GM06990 (cell line): Measurements from ENCODE around the gene PKHD1.

Experiments used
- DNase-seq: peaks from one replicate; pipeline ENCODE4 v3.0.0-alpha.2; 2011; ENCODE audit not compliant: insufficient read length; ENCODE audit errors: extremely low read depth
- H3K27me3 ChIP-seq: replicated peaks from 2 replicates; pipeline ENCODE4 v1.6.0; 2011; ENCODE audit warnings: low read length; ENCODE audit not compliant: control insufficient read depth, insufficient read depth
- H3K36me3 ChIP-seq: 2 replicates; pipeline ENCODE4 v1.5.1; 2011; ENCODE audit warnings: low read length; ENCODE audit not compliant: control insufficient read depth, insufficient read depth
- H3K4me3 ChIP-seq: replicated peaks from 2 replicates; pipeline ENCODE4 v1.5.1; 2011; ENCODE audit warnings: low read depth, mild to moderate bottlenecking, control low read depth, low read length
- TF ChIP-seq, protein P1 (sequence below): IDR thresholded peaks from 2 replicates; pipeline ENCODE4 v1.5.1; 2011; ENCODE audit warnings: low read length, control low read depth, mild to moderate bottlenecking, inconsistent platforms; ENCODE audit not compliant: insufficient read depth, poor library complexity, severe bottlenecking

PKHD1 gene

GRCh38 chr6:52049252-52050050 lies 38.0 kb downstream of the PKHD1 start:
- TF ChIP-seq, protein P1, sequence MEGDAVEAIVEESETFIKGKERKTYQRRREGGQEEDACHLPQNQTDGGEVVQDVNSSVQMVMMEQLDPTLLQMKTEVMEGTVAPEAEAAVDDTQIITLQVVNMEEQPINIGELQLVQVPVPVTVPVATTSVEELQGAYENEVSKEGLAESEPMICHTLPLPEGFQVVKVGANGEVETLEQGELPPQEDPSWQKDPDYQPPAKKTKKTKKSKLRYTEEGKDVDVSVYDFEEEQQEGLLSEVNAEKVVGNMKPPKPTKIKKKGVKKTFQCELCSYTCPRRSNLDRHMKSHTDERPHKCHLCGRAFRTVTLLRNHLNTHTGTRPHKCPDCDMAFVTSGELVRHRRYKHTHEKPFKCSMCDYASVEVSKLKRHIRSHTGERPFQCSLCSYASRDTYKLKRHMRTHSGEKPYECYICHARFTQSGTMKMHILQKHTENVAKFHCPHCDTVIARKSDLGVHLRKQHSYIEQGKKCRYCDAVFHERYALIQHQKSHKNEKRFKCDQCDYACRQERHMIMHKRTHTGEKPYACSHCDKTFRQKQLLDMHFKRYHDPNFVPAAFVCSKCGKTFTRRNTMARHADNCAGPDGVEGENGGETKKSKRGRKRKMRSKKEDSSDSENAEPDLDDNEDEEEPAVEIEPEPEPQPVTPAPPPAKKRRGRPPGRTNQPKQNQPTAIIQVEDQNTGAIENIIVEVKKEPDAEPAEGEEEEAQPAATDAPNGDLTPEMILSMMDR = peak; percentile 66

DNA sequence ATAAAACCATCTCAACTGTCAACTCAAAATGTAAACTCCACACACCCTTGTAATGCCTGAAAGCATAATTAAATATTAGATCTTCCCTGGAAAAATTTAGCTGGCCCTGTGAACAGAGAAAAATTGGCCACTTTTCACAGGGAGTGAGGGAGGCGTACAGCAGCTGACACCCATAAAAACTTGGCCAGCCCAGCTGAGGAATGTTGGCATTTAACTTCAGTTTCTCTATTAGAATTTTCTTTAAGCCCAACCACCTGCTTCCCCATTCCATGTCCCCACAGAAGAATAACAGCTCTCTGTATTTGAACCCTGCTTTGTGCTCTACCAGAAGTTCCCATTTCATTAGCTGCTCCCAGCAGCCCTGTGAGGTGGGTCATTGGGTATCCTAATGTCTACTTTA lies 41.0 kb downstream of the PKHD1 start:
- no peak for DNase-seq
- no peaks in the 10 kb centered on the region for H3K36me3 ChIP-seq
- no peaks in the 10 kb centered on the region for H3K27me3 ChIP-seq
- TF ChIP-seq, protein P1 = no peak
- H3K4me3 ChIP-seq = no peak overlapping the region

More at GRCh38 chr6:52049252-52050050, 38.0 kb downstream of the PKHD1 start:
- Histone ChIP-seq H3K36me3 (no peaks in the 10 kb centered on the region), H3K4me3 (no peak overlapping the region), H3K27me3 (no peaks in the 10 kb centered on the region)
- DNase-seq = no peak

GRCh38 chr6:52045481-52045880 lies 41.9 kb downstream of the PKHD1 start:
- TF ChIP-seq, protein P1 = no peak
- no peak for DNase-seq
- Histone ChIP-seq H3K36me3 (no peaks in the 10 kb centered on the region), H3K4me3 (no peak overlapping the region), H3K27me3 (no peaks in the 10 kb centered on the region)

DNA sequence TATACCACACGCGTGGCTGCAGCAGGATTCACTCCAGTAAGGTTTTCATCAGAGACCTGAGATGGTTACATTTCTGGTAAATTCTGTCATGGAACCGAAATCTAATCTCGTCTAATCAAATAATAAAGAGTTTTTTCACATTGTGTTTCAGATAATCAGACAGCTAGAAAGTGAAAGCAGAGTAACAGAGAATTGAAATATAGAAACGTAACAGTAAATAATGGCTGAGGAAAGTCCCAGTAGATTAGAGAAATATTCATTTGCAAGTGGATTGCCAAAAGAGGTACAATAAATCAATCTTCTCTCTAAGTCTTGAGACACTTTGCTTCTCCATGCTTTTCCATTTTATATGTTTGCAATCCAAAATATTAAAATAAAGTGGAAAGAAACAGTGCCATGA lies 42.4 kb downstream of the PKHD1 start:
- TF ChIP-seq, protein P1 = no peak
- Histone ChIP-seq H3K27me3 (no peaks in the 10 kb centered on the region), H3K4me3 (no peak overlapping the region)

DNA sequence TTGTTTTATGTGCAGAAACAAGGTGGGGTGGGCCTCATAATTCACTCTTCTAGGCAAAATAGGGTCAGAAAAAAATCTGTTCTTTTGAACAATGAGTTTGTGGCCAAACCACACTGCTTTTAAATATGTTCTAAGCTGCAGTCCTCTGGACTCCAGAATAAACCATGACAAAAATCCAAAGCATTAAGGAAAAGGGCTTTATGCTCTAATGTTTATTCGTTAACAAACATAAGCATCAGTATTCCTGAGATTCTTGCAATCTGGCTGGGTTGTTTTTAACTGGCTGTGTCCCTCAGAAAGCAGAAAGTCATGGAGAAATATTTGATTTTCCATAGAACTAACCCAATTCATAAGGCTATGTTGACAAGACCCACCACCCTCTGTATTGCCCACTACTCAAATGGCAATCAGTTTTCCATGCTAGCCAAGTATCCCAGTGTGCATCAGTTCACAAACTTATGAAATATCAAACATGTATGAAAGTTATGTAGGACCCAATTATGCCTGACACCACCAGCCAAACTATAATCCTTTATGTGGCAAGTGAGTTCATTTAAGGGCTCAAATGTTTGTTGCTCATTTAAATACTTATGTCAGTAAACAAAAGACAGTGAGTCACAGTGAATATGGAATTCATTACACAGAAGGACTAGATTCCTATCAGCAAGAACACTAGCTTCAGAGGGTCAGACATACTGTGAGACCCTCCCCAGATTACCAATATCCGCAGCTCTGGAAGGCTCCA lies 45.1 kb downstream of the PKHD1 start:
- DNase-seq = no peak
- Histone ChIP-seq H3K27me3 (no peaks in the 10 kb centered on the region), H3K36me3 (no peaks in the 10 kb centered on the region), H3K4me3 (no peak overlapping the region)
- TF ChIP-seq, protein P1 = no peak

More for the DNA sequence above, 42.4 kb downstream of the PKHD1 start:
- H3K36me3 ChIP-seq = no peaks in the 10 kb centered on the region
- DNase-seq = no peak
